ENCODE results near the gene RHOG. TPM values are rescaled to one million over a fixed set of nuclear protein-coding genes. Genes with fewer than 3 reads are reported as not detected.
"Not testable (repeated sequence)": the region's sequence is repeated elsewhere in the genome, so short reads cannot be mapped to it uniquely, and the experiment has no call there.

Gene RHOG
- total RNA-seq, 1 donor from 2014 or later: 25.6 TPM

GRCh38 chr11:3796801-3797328, 43.9 kb downstream of the RHOG start:
- intact Hi-C loops (cut with DNase I): loop anchor here (1.0 to 5.0 kb wide), 2 partner anchors 44 to 295 kb away; partner anchors contain the start of gene RRM1

GRCh38 chr11:3796346-3796745, 44.4 kb downstream of the RHOG start:
- DNase-seq (ENCODE audit: missing footprints): no peak
- intact Hi-C loops (cut with DNase I): loop anchor here (5.0 kb wide), 1 partner anchor 296 kb away; the partner anchor contains the start of gene RRM1
- no peak for ATAC-seq

More at GRCh38 chr11:3796801-3797328, 43.9 kb downstream of the RHOG start:
- DNase-seq (ENCODE audit: missing footprints) (peak; percentile 79), ATAC-seq (peak; percentile 30)

- no peak for DNase-seq (ENCODE audit: missing footprints)
- ATAC-seq: no peak
- intact Hi-C loops (cut with DNase I): loop anchor here (5.0 kb wide), 1 partner anchor 296 kb away; the partner anchor contains the start of gene RRM1
Measured at GRCh38 chr11:3796002-3796311, 44.8 kb downstream of the RHOG start.

- intact Hi-C loops (cut with DNase I): loop anchor here (5.0 kb wide), 1 partner anchor 297 kb away; the partner anchor contains the start of gene RRM1
- no peak for ATAC-seq
Measured at GRCh38 chr11:3795131-3796001, 45.4 kb downstream of the RHOG start.

GRCh38 chr11:3794387-3794786, 46.4 kb downstream of the RHOG start:
- intact Hi-C loops (cut with DNase I); DNase-seq (ENCODE audit: missing footprints); ATAC-seq: not testable (repeated sequence)

More at GRCh38 chr11:3795131-3796001, 45.4 kb downstream of the RHOG start:
- DNase-seq (ENCODE audit: missing footprints): no peak

GRCh38 chr11:3786781-3787428, 53.9 kb downstream of the RHOG start:
- DNase-seq (ENCODE audit: missing footprints): no peak

GRCh38 chr11:3783611-3784010, 57.1 kb downstream of the RHOG start:
- intact Hi-C loops (cut with DNase I): no loop called here
- no peak for DNase-seq (ENCODE audit: missing footprints)
- no peak for ATAC-seq

More at GRCh38 chr11:3786781-3787428, 53.9 kb downstream of the RHOG start:
- no peak for ATAC-seq
- intact Hi-C loops (cut with DNase I): no loop called here

- ATAC-seq (no peak), DNase-seq (ENCODE audit: missing footprints) (no peak)
- intact Hi-C loops (cut with DNase I): no loop called here
Measured at GRCh38 chr11:3782963-3783362, 57.8 kb downstream of the RHOG start.

- ATAC-seq (no peak), DNase-seq (ENCODE audit: missing footprints) (no peak)
- intact Hi-C loops (cut with DNase I): no loop called here
Measured at GRCh38 chr11:3781423-3781822, 59.3 kb downstream of the RHOG start.

Other genes with a start within 250 kb of the RHOG start
- gene ART5, start 199.0 kb downstream of the RHOG start, total RNA-seq: 2.5 TPM
- 1.7 TPM for gene ART1, start 195.8 kb downstream of the RHOG start, total RNA-seq
- 1.2 TPM for gene CHRNA10, start 169.6 kb downstream of the RHOG start, total RNA-seq
- gene NUP98, start 43.4 kb downstream of the RHOG start, total RNA-seq: 40.4 TPM
- gene PGAP2, start 32.4 kb downstream of the RHOG start, total RNA-seq: 26.6 TPM
- gene STIM1, start 14.7 kb upstream of the RHOG start, total RNA-seq: 28.9 TPM